ENCODE measurements around the gene LMO3. TPM values are rescaled to one million over a fixed set of nuclear protein-coding genes. Genes with fewer than 3 reads are reported as not detected.

Gene LMO3
- 1 to 10 TPM in 3 of 4 donors, under 1 TPM in 1; 0.15 to 7.1 (median 3.0) TPM for total RNA-seq

DNA sequence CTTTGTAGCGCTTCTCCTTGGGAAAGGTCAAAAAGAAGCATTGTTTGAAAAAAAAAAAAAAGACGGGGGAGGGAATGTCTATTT lies at the start of gene LMO3:
Gene LMO3, minus strand, starts transcription at position 46 of the 84 bp plus-strand sequence. CDS start 5,302 bp downstream, outside the sequence.
- TF ChIP-seq POLR2A (IDR thresholded peaks at IDR 0.05), result no peak
- TF ChIP-seq, protein P1, sequence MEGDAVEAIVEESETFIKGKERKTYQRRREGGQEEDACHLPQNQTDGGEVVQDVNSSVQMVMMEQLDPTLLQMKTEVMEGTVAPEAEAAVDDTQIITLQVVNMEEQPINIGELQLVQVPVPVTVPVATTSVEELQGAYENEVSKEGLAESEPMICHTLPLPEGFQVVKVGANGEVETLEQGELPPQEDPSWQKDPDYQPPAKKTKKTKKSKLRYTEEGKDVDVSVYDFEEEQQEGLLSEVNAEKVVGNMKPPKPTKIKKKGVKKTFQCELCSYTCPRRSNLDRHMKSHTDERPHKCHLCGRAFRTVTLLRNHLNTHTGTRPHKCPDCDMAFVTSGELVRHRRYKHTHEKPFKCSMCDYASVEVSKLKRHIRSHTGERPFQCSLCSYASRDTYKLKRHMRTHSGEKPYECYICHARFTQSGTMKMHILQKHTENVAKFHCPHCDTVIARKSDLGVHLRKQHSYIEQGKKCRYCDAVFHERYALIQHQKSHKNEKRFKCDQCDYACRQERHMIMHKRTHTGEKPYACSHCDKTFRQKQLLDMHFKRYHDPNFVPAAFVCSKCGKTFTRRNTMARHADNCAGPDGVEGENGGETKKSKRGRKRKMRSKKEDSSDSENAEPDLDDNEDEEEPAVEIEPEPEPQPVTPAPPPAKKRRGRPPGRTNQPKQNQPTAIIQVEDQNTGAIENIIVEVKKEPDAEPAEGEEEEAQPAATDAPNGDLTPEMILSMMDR (IDR thresholded peaks at IDR 0.05), result no peak
- H3K4me1 ChIP-seq, result peaks cover 0 to 23% (median 0%) of the 10 kb centered on the region in 3 donors
- peaks cover 0 to 71% (median 0%) of the 10 kb centered on the region in 4 donors for H3K27me3 ChIP-seq
- intact Hi-C loops (cut with DNase I), result no loop called here
- H3K36me3 ChIP-seq, result no peaks in the 10 kb centered on the region
- peak within 1 kb of the TSS; percentile 20 to 64 (median 44) for H3K4me3 ChIP-seq
- H3K27ac ChIP-seq, result peak within 1 kb of the TSS in 3 of 4 donors; percentile 55 to 75 (median 58)
- DNase-seq, result no peak
- WGBS, 2 donors, result 0 to 4% methylated on average over 2 of the region's 2 CpGs
- H3K9me3 ChIP-seq, result no peaks in the 10 kb centered on the region

DNA sequence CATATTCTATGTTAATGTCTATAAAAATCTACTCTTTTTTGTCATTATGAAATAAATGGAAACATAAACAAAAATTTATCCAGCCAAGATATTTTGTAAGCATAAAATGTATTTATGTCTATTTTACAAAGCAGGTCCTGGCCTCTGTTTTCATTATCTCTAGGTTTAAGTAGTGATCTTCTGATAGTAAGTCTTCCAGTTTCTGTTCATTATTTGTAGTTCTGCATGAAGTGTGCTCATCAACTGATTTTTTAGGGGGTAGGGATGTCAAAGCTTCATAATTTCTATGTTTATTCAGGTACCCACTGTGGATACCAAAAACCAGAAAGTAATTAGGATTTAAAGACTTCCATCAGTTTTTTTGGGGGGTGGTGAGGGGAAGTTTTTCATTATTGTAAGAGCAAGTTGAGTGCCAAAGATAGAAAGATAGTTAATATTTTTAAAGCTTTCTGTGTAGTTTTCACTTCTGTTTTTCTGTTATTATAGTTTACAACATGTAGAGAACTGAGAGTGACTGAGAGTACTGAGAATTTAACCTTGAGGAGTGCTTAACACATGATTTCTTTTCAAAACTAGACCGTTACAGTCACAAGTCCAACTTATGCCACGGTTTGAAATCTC lies 30.6 kb upstream of the LMO3 start:
- Histone ChIP-seq H3K27ac (no peak overlapping the region), H3K27me3 (no peaks in the 10 kb centered on the region), H3K4me3 (no peak overlapping the region), H3K9me3 (peaks cover 0 to 4% (median 0%) of the 10 kb centered on the region in 3 donors), H3K36me3 (no peaks in the 10 kb centered on the region), H3K4me1 (no peaks in the 10 kb centered on the region)
- intact Hi-C loops (cut with DNase I), result no loop called here
- WGBS, 2 donors, result 54% methylated on average over 2 of the region's 2 CpGs
- DNase-seq, result no peak
- no peak for TF ChIP-seq POLR2A (IDR thresholded peaks at IDR 0.05)
- TF ChIP-seq, protein P1 (IDR thresholded peaks at IDR 0.05), result no peak

DNA sequence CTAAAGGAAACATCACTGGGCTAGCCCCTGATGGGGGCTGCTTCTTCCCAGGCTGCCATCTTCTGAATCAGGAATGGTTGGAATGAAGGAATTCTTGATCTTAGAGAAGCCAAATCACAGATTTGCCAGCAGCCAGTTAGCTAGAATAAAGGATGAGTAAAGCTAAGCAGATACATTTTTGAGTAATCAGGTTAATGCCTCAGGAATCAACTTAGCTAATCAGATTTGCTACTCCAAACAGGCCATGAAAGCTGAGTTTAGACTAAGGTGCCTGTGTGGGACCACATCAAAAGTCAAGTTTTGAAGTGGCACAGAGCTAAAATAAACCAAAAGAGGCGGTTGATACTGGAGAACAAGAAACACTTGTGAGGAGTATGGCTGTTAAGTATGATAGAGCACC lies 28.8 kb upstream of the LMO3 start:
- Histone ChIP-seq H3K27me3 (no peaks in the 10 kb centered on the region), H3K4me3 (no peak overlapping the region), H3K27ac (no peak overlapping the region), H3K4me1 (no peaks in the 10 kb centered on the region), H3K36me3 (no peaks in the 10 kb centered on the region), H3K9me3 (no peaks in the 10 kb centered on the region)
- intact Hi-C loops (cut with DNase I), result no loop called here
- TF ChIP-seq POLR2A (IDR thresholded peaks at IDR 0.05), result no peak
- TF ChIP-seq, protein P1 (IDR thresholded peaks at IDR 0.05), result no peak
- WGBS, 2 donors, result 56 to 71% methylated on average over 1 of the region's 1 CpG
- DNase-seq, result no peak

DNA sequence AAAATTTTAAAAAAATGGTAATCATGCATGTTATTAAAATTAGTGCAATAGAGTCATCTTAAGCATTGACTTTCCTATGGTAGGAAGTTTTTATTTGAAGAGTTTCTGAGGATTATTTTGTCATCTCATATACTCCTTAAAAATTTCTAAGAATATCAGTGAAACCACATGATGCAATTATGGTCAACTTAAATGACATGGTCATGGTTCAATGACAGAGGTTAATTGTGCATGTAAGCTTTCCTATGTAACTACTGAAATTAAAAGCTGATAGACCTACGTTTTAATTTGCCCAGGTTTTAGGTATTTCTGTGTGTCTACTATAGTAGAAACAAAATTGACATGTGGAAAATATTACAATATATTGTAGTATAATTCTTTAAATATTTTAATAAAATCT lies 21.0 kb upstream of the LMO3 start:
- no peaks in the 10 kb centered on the region for H3K36me3 ChIP-seq
- no peak for DNase-seq
- no peaks in the 10 kb centered on the region for H3K9me3 ChIP-seq
- no peaks in the 10 kb centered on the region for H3K27me3 ChIP-seq
- TF ChIP-seq, protein P1 (IDR thresholded peaks at IDR 0.05), result no peak
- TF ChIP-seq POLR2A (IDR thresholded peaks at IDR 0.05), result no peak
- no peaks in the 10 kb centered on the region for H3K4me1 ChIP-seq
- H3K4me3 ChIP-seq, result no peak overlapping the region
- no peak overlapping the region for H3K27ac ChIP-seq
- 30 to 43% methylated on average over 1 of the region's 1 CpG for WGBS, 2 donors
- intact Hi-C loops (cut with DNase I), result no loop called here

DNA sequence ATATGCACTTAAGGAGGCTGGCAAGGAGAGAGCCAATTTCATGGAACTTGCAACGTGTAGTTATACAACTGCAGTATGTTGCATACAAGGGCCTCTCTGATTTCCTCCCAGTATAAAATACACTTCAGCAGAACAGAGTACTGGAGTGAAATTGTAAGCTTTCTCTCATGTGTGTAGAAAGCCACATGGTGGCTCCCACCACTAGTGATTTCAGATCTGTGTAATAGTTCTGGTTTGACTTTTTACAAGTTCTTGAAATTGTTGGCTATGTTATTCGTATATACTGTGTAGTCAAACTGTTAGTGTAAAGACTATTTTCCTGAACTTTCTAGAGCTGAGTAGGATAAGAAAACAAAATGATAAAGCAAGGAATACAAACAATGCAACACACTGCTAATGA lies 16.4 kb upstream of the LMO3 start:
- H3K4me1 ChIP-seq, result no peaks in the 10 kb centered on the region
- peaks cover 0 to 5% (median 0%) of the 10 kb centered on the region in 3 donors for H3K9me3 ChIP-seq
- no peaks in the 10 kb centered on the region for H3K27me3 ChIP-seq
- H3K36me3 ChIP-seq, result no peaks in the 10 kb centered on the region
- 39 to 63% methylated on average over 2 of the region's 2 CpGs for WGBS, 2 donors
- TF ChIP-seq POLR2A (IDR thresholded peaks at IDR 0.05), result no peak
- TF ChIP-seq, protein P1 (IDR thresholded peaks at IDR 0.05), result no peak
- no peak overlapping the region for H3K27ac ChIP-seq
- no peak for DNase-seq
- no peak overlapping the region for H3K4me3 ChIP-seq
- intact Hi-C loops (cut with DNase I), result no loop called here

All from esophagus squamous epithelium (tissue), 5 donors.